ENCODE results near the gene ADIPOQ. TPM values are rescaled to one million over a fixed set of nuclear protein-coding genes. Genes with fewer than 3 reads are reported as not detected.
"Not testable (repeated sequence)": the region's sequence is repeated elsewhere in the genome, so short reads cannot be mapped to it uniquely, and the experiment has no call there.

ADIPOQ gene
- total and polyA plus RNA-seq, 4 donors = 0.02 TPM; not detected in 3

DNA sequence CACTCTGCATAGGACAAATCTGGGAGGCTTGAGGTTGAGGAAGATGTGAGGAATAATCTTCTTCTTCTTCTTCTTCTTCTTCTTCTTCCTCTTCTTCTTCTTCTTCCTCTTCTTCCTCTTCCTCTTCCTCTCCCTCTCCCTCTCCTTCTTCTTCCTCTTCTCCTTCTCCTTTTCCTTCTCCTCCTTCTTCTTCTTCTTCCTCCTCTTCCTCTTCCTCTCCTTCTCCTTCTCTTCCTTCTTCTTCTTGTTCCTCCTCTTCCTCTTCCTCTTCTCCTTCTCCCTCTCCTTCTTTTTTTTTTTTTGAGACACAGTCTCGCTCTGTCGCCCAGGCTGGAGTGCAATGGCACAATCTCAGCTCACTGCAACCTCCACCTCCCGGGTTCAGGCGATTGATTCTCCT is 47.2 kb downstream of the ADIPOQ start:
- H3K27me3 ChIP-seq (ENCODE audit: control insufficient read depth in 4 of 4, insufficient read depth in 4 of 4, low read length in 3 of 4); H3K36me3 ChIP-seq (ENCODE audit: control insufficient read depth in 4 of 4, insufficient read depth in 3 of 4, low read depth in 1 of 4, low read length in 3 of 4); H3K27ac ChIP-seq (ENCODE audit: low read depth in 1 of 2, low read length in 2 of 2); DNase-seq (ENCODE audit: low spot score); H3K4me1 ChIP-seq (ENCODE audit: control insufficient read depth in 4 of 4, insufficient read depth in 4 of 4, low read length in 3 of 4); H3K9me3 ChIP-seq (ENCODE audit: control insufficient read depth in 4 of 4, low read length in 3 of 4); H3K9ac ChIP-seq (ENCODE audit: low read depth in 1 of 2, low read length in 2 of 2); H3K4me3 ChIP-seq (ENCODE audit: low read depth in 1 of 3, low read length in 3 of 3): not testable (repeated sequence)
- WGBS = 98% methylated on average over 4 of the region's 4 CpGs

DNA sequence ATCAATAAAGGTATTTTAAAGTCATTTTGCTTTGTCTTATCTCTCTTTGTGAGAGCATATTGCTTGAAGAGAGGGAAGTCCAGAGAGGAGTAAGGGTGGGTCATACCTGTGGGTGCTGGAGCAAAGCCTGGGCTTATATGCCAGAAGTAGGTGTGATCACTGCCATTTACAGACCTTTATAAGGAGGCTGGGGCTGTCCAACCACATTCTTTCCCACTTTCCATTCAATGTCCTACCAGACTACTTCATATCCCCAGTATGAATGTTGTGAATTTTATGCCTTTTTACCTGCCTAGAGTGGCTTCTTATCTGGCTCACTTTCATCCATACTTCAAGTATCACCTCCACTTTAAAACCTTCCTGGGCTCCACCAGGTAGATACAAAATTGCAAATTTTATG is 48.4 kb downstream of the ADIPOQ start:
- TF ChIP-seq, protein P1, sequence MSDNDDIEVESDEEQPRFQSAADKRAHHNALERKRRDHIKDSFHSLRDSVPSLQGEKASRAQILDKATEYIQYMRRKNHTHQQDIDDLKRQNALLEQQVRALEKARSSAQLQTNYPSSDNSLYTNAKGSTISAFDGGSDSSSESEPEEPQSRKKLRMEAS (IDR thresholded peaks at IDR 0.05) = no peak
- TF ChIP-seq HNF4A (conservative IDR thresholded peaks at IDR 0.05) (no peak), FOXA2 (IDR thresholded peaks at IDR 0.05) (no peak), TAF1 (conservative IDR thresholded peaks at IDR 0.05) (no peak), FOXA1 (IDR thresholded peaks at IDR 0.05) (no peak), YY1 (IDR thresholded peaks at IDR 0.05) (no peak), EGR1 (IDR thresholded peaks at IDR 0.05; ENCODE audit: low read depth in 2 of 2) (no peak), NR2F2 (IDR thresholded peaks at IDR 0.05) (no peak), RXRA (IDR thresholded peaks at IDR 0.05) (no peak), JUND (IDR thresholded peaks at IDR 0.05) (no peak), HNF4G (IDR thresholded peaks at IDR 0.05) (no peak)
- TF ChIP-seq, protein P2, sequence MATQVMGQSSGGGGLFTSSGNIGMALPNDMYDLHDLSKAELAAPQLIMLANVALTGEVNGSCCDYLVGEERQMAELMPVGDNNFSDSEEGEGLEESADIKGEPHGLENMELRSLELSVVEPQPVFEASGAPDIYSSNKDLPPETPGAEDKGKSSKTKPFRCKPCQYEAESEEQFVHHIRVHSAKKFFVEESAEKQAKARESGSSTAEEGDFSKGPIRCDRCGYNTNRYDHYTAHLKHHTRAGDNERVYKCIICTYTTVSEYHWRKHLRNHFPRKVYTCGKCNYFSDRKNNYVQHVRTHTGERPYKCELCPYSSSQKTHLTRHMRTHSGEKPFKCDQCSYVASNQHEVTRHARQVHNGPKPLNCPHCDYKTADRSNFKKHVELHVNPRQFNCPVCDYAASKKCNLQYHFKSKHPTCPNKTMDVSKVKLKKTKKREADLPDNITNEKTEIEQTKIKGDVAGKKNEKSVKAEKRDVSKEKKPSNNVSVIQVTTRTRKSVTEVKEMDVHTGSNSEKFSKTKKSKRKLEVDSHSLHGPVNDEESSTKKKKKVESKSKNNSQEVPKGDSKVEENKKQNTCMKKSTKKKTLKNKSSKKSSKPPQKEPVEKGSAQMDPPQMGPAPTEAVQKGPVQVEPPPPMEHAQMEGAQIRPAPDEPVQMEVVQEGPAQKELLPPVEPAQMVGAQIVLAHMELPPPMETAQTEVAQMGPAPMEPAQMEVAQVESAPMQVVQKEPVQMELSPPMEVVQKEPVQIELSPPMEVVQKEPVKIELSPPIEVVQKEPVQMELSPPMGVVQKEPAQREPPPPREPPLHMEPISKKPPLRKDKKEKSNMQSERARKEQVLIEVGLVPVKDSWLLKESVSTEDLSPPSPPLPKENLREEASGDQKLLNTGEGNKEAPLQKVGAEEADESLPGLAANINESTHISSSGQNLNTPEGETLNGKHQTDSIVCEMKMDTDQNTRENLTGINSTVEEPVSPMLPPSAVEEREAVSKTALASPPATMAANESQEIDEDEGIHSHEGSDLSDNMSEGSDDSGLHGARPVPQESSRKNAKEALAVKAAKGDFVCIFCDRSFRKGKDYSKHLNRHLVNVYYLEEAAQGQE (IDR thresholded peaks at IDR 0.05) = no peak
- TF ChIP-seq, protein P3, sequence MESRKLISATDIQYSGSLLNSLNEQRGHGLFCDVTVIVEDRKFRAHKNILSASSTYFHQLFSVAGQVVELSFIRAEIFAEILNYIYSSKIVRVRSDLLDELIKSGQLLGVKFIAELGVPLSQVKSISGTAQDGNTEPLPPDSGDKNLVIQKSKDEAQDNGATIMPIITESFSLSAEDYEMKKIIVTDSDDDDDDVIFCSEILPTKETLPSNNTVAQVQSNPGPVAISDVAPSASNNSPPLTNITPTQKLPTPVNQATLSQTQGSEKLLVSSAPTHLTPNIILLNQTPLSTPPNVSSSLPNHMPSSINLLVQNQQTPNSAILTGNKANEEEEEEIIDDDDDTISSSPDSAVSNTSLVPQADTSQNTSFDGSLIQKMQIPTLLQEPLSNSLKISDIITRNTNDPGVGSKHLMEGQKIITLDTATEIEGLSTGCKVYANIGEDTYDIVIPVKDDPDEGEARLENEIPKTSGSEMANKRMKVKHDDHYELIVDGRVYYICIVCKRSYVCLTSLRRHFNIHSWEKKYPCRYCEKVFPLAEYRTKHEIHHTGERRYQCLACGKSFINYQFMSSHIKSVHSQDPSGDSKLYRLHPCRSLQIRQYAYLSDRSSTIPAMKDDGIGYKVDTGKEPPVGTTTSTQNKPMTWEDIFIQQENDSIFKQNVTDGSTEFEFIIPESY (IDR thresholded peaks at IDR 0.05) = no peak
- TF ChIP-seq, protein P4, sequence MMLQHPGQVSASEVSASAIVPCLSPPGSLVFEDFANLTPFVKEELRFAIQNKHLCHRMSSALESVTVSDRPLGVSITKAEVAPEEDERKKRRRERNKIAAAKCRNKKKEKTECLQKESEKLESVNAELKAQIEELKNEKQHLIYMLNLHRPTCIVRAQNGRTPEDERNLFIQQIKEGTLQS (IDR thresholded peaks at IDR 0.05) = no peak
- no peaks in the 10 kb centered on the region for H3K4me1 ChIP-seq (ENCODE audit: control insufficient read depth in 4 of 4, insufficient read depth in 4 of 4, low read length in 3 of 4)
- H3K4me3 ChIP-seq (ENCODE audit: low read depth in 1 of 3, low read length in 3 of 3) = no peak overlapping the region
- H3K27ac ChIP-seq (ENCODE audit: low read depth in 1 of 2, low read length in 2 of 2) = no peak overlapping the region
- no peak overlapping the region for H3K9ac ChIP-seq (ENCODE audit: low read depth in 1 of 2, low read length in 2 of 2)
- no peaks in the 10 kb centered on the region for H3K9me3 ChIP-seq (ENCODE audit: control insufficient read depth in 4 of 4, low read length in 3 of 4)
- H3K36me3 ChIP-seq (ENCODE audit: control insufficient read depth in 4 of 4, insufficient read depth in 3 of 4, low read depth in 1 of 4, low read length in 3 of 4) = no peaks in the 10 kb centered on the region
- no peaks in the 10 kb centered on the region for H3K27me3 ChIP-seq (ENCODE audit: control insufficient read depth in 4 of 4, insufficient read depth in 4 of 4, low read length in 3 of 4)
- no peak for DNase-seq (ENCODE audit: low spot score)

DNA sequence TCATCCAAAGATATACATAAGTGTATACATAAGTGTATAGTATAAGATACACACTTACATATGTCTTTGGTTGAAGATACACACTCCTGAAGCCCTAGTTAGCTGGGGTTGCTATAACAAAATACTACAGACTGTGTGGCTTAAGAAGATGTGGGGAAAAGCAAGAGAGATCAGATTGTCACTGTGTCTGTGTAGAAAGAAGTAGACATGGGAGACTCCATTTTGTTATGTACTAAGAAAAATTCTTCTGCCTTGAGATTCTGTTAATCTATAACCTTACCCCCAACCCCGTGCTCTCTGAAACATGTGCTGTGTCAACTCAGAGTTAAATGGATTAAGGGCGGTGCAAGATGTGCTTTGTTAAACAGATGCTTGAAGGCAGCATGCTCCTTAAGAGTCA is 50.6 kb downstream of the ADIPOQ start:
- not testable (repeated sequence) for H3K4me1 ChIP-seq (ENCODE audit: control insufficient read depth in 4 of 4, insufficient read depth in 4 of 4, low read length in 3 of 4); H3K4me3 ChIP-seq (ENCODE audit: low read depth in 1 of 3, low read length in 3 of 3); H3K9me3 ChIP-seq (ENCODE audit: control insufficient read depth in 4 of 4, low read length in 3 of 4); DNase-seq (ENCODE audit: low spot score); H3K27me3 ChIP-seq (ENCODE audit: control insufficient read depth in 4 of 4, insufficient read depth in 4 of 4, low read length in 3 of 4); H3K27ac ChIP-seq (ENCODE audit: low read depth in 1 of 2, low read length in 2 of 2); H3K9ac ChIP-seq (ENCODE audit: low read depth in 1 of 2, low read length in 2 of 2); H3K36me3 ChIP-seq (ENCODE audit: control insufficient read depth in 4 of 4, insufficient read depth in 3 of 4, low read depth in 1 of 4, low read length in 3 of 4)
- WGBS = no CpG with 5 or more reads among the region's 2 CpGs

All from liver (tissue), 9 donors.